ENCODE results near the gene CBARP. TPM values are rescaled to one million over a fixed set of nuclear protein-coding genes. Genes with fewer than 3 reads are reported as not detected.

Gene CBARP
- total RNA-seq, 1 experiment from 2014 or later: 28.4 TPM

DNA sequence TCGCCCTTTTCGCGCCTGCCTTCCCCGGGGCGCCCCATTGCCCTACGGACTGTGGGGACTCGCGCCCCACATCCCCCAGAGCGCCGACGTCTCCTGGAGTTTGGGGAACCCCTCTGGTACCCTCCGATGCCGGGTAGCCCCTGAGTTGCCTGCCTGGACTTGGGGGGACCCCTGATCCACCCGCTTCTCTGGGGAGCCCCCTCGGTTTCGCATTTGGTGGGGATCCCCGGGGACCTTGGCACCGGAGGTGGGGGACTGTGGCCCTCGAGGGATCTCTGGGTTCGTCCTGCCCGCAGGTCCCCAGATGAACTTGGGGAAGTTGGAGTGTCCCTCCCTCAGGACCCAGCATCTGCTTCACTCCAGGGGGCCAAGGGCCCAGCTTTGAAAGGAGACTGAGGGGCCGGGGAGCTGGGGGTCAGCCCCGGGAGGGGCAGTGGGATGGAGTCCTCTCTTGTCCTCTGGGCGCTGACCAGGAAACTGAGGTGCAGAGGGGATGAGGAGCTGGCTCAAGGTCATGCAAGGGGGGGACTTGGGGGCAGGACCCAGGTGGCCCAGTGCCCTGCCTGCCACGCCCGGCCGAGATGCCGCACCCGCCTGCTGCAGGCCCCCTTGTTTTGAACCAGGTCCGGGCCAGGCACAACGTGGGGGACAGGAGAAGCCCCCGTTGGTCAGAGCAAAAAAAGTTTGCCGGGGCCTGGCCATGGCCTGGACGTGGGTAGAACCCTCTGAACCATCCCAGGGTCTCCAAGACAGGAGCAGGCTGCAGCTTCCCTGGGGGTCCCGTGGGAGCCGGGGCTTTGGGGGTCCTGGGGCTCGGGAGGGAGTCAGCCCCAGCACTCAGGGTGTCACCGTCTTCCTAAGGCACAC, 48.9 kb upstream of the CBARP start:
- no peak overlapping the region for H2AFZ ChIP-seq (ENCODE audit: low read length)
- no CpG with 5 or more reads among the region's 38 CpGs for WGBS (ENCODE audit: extremely low coverage, insufficient read length, low lambda C conversion rate)

More for the DNA sequence above, 48.9 kb upstream of the CBARP start:
- Histone ChIP-seq H4K20me1 (ENCODE audit: control insufficient read depth, insufficient read depth, insufficient read length) (no peaks in the 10 kb centered on the region), H4K91ac (ENCODE audit: insufficient read length, low read depth, low read length) (no peak overlapping the region), H4K8ac (replicated peaks; ENCODE audit: insufficient read length, low read depth, low read length) (no peak overlapping the region), H3K18ac (ENCODE audit: insufficient read length, low read depth, low read length) (no peak overlapping the region), H3K9me3 (ENCODE audit: control insufficient read depth, low read depth, low read length) (no peaks in the 10 kb centered on the region), H2BK15ac (ENCODE audit: low read depth, low read length) (no peak overlapping the region), H2AK5ac (ENCODE audit: insufficient read length, low read length) (no peak overlapping the region), H3K4me2 (ENCODE audit: insufficient read depth, insufficient read length, low read length) (no peak overlapping the region), H3K23ac (ENCODE audit: insufficient read length, low read depth, low read length) (no peak overlapping the region), H3K56ac (ENCODE audit: insufficient read length, low read depth, low read length) (no peak overlapping the region), H3K79me2 (ENCODE audit: insufficient read depth, low read length) (peaks cover 2% of the 10 kb centered on the region; the same call in 1 of the 2 replicates), H3T11ph (ENCODE audit: low read length) (no peak overlapping the region), H3K23me2 (ENCODE audit: insufficient read length, low read depth, low read length, poor library complexity, severe bottlenecking) (peaks cover 4% of the 10 kb centered on the region), H3K4me1 (ENCODE audit: insufficient read depth, low read length) (no peaks in the 10 kb centered on the region), H2BK120ac (ENCODE audit: low read depth, low read length, poor library complexity, severe bottlenecking) (no peak overlapping the region), H3K4ac (ENCODE audit: low read depth, low read length) (no peak overlapping the region), H3K27ac (ENCODE audit: insufficient read length, low read depth, low read length) (no peak overlapping the region), H2BK12ac (ENCODE audit: insufficient read length, low read depth, low read length) (no peak overlapping the region), H3K27me3 (ENCODE audit: insufficient read depth, low read length) (no peaks in the 10 kb centered on the region), H2BK5ac (ENCODE audit: insufficient read length, low read length) (no peak overlapping the region), H3K79me1 (ENCODE audit: insufficient read depth, low read depth, low read length, poor library complexity, severe bottlenecking) (no peaks in the 10 kb centered on the region), H2BK20ac (ENCODE audit: low read depth, low read length, poor library complexity, severe bottlenecking) (no peak overlapping the region), H4K5ac (ENCODE audit: insufficient read length, low read depth, low read length) (no peak overlapping the region), H3K14ac (ENCODE audit: insufficient read depth, low read length) (no peak overlapping the region), H3K9ac (ENCODE audit: extremely low read depth, insufficient read length, low read length) (no peak overlapping the region)
- TF ChIP-seq, protein P1, sequence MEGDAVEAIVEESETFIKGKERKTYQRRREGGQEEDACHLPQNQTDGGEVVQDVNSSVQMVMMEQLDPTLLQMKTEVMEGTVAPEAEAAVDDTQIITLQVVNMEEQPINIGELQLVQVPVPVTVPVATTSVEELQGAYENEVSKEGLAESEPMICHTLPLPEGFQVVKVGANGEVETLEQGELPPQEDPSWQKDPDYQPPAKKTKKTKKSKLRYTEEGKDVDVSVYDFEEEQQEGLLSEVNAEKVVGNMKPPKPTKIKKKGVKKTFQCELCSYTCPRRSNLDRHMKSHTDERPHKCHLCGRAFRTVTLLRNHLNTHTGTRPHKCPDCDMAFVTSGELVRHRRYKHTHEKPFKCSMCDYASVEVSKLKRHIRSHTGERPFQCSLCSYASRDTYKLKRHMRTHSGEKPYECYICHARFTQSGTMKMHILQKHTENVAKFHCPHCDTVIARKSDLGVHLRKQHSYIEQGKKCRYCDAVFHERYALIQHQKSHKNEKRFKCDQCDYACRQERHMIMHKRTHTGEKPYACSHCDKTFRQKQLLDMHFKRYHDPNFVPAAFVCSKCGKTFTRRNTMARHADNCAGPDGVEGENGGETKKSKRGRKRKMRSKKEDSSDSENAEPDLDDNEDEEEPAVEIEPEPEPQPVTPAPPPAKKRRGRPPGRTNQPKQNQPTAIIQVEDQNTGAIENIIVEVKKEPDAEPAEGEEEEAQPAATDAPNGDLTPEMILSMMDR (conservative IDR thresholded peaks at IDR 0.05): no peak
- no peaks in the 10 kb centered on the region for H3K9me3 Mint-ChIP-seq
- H3K36me3 Mint-ChIP-seq (ENCODE audit: insufficient read depth in 1 of 3, low read depth in 3 of 3): no peaks in the 10 kb centered on the region
- DNase-seq: no peak
- peak overlapping the region; percentile 71 to 84 for H3K4me3 Mint-ChIP-seq
- H3K27me3 Mint-ChIP-seq (ENCODE audit: low read depth): peaks cover 15% of the 10 kb centered on the region
- peaks cover 7 to 20% of the 10 kb centered on the region in 2 experiments for H3K4me1 Mint-ChIP-seq
- H3K27ac Mint-ChIP-seq: no peak overlapping the region

Data from H9 (cell line).